ENCODE results near the gene ZBTB39. TPM values are rescaled to one million over a fixed set of nuclear protein-coding genes. Genes with fewer than 3 reads are reported as not detected.

Gene ZBTB39
- total and polyA plus RNA-seq, 2 of the 8 experiments (the other 6 are each of a cell fraction or from before 2014, with no cell fraction given), result 19.3 to 25.0 TPM

DNA sequence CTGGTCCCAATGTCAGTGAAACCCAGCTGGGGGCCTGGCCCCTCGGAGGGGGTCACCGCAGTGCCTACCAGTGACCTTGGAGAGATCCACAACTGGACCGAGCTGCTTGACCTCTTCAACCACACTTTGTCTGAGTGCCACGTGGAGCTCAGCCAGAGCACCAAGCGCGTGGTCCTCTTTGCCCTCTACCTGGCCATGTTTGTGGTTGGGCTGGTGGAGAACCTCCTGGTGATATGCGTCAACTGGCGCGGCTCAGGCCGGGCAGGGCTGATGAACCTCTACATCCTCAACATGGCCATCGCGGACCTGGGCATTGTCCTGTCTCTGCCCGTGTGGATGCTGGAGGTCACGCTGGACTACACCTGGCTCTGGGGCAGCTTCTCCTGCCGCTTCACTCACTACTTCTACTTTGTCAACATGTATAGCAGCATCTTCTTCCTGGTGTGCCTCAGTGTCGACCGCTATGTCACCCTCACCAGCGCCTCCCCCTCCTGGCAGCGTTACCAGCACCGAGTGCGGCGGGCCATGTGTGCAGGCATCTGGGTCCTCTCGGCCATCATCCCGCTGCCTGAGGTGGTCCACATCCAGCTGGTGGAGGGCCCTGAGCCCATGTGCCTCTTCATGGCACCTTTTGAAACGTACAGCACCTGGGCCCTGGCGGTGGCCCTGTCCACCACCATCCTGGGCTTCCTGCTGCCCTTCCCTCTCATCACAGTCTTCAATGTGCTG lies 11.0 kb downstream of the ZBTB39 start (continued):
- TF ChIP-seq, protein P1, sequence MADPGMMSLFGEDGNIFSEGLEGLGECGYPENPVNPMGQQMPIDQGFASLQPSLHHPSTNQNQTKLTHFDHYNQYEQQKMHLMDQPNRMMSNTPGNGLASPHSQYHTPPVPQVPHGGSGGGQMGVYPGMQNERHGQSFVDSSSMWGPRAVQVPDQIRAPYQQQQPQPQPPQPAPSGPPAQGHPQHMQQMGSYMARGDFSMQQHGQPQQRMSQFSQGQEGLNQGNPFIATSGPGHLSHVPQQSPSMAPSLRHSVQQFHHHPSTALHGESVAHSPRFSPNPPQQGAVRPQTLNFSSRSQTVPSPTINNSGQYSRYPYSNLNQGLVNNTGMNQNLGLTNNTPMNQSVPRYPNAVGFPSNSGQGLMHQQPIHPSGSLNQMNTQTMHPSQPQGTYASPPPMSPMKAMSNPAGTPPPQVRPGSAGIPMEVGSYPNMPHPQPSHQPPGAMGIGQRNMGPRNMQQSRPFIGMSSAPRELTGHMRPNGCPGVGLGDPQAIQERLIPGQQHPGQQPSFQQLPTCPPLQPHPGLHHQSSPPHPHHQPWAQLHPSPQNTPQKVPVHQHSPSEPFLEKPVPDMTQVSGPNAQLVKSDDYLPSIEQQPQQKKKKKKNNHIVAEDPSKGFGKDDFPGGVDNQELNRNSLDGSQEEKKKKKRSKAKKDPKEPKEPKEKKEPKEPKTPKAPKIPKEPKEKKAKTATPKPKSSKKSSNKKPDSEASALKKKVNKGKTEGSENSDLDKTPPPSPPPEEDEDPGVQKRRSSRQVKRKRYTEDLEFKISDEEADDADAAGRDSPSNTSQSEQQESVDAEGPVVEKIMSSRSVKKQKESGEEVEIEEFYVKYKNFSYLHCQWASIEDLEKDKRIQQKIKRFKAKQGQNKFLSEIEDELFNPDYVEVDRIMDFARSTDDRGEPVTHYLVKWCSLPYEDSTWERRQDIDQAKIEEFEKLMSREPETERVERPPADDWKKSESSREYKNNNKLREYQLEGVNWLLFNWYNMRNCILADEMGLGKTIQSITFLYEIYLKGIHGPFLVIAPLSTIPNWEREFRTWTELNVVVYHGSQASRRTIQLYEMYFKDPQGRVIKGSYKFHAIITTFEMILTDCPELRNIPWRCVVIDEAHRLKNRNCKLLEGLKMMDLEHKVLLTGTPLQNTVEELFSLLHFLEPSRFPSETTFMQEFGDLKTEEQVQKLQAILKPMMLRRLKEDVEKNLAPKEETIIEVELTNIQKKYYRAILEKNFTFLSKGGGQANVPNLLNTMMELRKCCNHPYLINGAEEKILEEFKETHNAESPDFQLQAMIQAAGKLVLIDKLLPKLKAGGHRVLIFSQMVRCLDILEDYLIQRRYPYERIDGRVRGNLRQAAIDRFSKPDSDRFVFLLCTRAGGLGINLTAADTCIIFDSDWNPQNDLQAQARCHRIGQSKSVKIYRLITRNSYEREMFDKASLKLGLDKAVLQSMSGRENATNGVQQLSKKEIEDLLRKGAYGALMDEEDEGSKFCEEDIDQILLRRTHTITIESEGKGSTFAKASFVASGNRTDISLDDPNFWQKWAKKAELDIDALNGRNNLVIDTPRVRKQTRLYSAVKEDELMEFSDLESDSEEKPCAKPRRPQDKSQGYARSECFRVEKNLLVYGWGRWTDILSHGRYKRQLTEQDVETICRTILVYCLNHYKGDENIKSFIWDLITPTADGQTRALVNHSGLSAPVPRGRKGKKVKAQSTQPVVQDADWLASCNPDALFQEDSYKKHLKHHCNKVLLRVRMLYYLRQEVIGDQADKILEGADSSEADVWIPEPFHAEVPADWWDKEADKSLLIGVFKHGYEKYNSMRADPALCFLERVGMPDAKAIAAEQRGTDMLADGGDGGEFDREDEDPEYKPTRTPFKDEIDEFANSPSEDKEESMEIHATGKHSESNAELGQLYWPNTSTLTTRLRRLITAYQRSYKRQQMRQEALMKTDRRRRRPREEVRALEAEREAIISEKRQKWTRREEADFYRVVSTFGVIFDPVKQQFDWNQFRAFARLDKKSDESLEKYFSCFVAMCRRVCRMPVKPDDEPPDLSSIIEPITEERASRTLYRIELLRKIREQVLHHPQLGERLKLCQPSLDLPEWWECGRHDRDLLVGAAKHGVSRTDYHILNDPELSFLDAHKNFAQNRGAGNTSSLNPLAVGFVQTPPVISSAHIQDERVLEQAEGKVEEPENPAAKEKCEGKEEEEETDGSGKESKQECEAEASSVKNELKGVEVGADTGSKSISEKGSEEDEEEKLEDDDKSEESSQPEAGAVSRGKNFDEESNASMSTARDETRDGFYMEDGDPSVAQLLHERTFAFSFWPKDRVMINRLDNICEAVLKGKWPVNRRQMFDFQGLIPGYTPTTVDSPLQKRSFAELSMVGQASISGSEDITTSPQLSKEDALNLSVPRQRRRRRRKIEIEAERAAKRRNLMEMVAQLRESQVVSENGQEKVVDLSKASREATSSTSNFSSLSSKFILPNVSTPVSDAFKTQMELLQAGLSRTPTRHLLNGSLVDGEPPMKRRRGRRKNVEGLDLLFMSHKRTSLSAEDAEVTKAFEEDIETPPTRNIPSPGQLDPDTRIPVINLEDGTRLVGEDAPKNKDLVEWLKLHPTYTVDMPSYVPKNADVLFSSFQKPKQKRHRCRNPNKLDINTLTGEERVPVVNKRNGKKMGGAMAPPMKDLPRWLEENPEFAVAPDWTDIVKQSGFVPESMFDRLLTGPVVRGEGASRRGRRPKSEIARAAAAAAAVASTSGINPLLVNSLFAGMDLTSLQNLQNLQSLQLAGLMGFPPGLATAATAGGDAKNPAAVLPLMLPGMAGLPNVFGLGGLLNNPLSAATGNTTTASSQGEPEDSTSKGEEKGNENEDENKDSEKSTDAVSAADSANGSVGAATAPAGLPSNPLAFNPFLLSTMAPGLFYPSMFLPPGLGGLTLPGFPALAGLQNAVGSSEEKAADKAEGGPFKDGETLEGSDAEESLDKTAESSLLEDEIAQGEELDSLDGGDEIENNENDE (IDR thresholded peaks at IDR 0.05; ENCODE audit: insufficient replicate concordance, low read length), result no peak
- TF ChIP-seq POU5F1 (IDR thresholded peaks at IDR 0.05; ENCODE audit: low read depth, low read length), result no peak

Data from H1 (cell line).